GF-D8 (cell line): ENCODE measurements around the gene RNF135.
"Not testable (repeated sequence)": the region's sequence is repeated elsewhere in the genome, so short reads cannot be mapped to it uniquely, and the experiment has no call there.

Experiments used
- DNase-seq: peaks from one replicate; lab custom pipeline; 2025; lab: John Stamatoyannopoulos, UW

Gene RNF135, protein sequence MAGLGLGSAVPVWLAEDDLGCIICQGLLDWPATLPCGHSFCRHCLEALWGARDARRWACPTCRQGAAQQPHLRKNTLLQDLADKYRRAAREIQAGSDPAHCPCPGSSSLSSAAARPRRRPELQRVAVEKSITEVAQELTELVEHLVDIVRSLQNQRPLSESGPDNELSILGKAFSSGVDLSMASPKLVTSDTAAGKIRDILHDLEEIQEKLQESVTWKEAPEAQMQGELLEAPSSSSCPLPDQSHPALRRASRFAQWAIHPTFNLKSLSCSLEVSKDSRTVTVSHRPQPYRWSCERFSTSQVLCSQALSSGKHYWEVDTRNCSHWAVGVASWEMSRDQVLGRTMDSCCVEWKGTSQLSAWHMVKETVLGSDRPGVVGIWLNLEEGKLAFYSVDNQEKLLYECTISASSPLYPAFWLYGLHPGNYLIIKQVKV

DNA sequence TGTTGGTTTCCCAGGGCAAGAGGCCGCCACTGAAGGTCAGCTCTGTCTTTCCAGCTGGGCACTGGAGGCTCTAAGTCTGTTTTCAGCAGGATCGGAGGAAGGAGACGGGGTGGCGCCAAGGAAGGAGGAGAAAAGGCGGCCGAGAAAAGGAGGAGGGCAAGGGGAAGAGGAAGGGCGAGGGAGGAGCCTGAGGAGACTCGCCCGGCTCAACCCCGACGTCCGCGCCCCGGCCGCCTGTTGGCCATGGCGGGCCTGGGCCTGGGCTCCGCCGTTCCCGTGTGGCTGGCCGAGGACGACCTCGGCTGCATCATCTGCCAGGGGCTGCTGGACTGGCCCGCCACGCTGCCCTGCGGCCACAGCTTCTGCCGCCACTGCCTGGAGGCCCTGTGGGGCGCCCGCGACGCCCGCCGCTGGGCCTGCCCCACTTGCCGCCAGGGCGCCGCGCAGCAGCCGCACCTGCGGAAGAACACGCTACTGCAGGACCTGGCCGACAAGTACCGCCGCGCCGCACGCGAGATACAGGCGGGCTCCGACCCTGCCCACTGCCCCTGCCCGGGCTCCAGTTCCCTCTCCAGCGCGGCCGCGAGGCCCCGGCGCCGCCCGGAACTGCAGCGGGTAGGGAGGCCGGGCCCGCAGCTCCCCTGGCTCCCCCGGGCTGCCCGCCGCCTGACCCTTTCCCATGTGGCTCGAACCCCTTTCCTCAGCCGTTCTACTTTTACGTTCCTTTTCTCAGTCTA lies at the start of gene RNF135:
Gene RNF135 (plus strand): TSS at position 209 of the 737 bp plus-strand sequence. CDS start 35 bp downstream, at position 244.
- DNase-seq = peak; percentile 36

DNA sequence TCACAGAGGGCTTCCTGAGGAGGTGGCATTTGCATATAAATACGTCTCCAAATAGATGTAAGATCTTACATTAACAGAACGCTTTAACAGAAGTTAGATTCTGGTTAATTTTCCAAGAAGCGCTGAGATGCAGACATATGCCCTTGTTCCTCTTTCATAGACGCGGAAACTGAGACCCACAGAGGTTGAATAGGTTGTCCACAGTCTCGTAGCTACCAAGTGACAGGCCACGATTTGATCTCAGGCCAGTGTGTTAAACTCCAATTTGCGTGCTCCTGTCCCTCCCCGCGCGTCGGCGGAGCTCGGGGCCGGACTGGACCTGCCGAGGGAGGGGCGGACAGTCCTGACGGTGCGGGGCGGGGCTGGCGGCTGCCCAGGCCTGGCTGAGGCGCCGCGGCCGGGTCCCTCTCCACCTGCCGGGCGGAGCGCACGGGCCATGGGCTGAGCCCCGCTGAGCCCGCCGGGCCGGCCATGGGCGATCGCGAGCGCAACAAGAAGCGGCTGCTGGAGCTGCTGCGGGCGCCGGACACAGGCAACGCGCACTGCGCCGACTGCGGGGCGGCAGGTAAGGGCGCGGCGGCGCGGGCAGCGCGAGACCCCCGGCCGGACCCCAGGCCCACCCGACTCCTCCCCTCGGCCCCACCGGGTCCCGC lies 49.2 kb upstream of the RNF135 start, which contains the start of gene ADAP2:
Gene ADAP2 (plus strand): TSS at position 402 of the 653 bp plus-strand sequence. CDS start 70 bp downstream, at position 472.
- DNase-seq = no peak

DNA sequence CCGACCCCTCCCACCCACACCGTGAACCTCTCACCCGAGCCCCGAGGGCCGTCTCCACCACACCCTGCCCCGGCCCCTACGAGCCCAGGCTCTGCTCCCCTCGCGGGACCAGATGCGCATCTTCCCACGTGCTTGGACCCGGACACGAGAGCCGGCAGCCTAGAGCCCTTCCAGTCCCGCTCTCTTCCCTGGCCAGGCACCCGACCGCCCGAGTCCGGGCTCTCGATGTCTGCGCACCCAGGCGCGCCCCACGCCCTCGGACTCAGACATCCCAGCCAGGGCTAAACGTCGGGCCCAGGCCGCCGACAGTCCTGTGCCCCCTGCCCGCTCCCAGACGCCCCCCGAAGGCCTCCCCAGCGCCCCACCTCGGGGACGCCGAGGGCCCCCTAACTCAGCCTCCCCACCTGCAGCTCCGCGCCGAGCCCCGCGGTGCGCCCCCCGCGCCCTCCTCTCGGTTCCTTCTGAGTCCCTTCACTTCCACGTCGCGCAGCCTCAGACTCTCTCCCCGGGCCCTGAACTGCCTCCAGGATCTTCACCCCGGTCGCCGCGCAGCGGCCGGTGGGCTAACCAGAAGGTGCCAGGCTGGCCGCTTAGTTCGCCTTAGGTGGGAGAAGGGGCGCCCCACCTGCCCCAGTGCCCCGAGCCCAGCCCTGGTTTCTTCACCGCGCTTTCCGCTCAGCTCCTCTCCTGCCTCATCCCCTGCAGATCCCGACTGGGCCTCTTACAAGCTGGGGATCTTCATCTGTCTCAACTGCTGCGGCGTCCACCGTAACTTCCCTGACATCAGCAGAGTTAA lies 48.4 kb upstream of the RNF135 start:
- no peak for DNase-seq

DNA sequence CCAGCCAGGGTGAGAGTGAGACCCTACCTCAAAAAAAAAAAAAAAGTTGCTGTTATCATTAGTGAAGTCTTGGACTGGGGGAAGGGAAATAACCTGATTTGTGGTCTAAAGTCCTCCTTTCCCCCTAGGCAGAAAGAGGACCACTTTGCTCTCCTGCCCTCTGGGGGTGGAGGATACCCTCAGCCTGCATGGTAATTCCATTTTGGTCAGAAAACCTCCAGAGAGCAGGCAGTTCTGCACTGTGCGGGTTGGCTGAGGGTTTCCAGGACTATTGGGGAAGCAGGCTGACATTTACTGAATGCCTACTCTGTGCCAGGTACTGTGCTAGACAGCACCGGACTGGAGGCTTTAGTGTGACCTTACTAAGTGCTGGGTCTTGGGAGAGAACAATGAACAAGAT lies 46.5 kb upstream of the RNF135 start:
- DNase-seq = no peak

DNA sequence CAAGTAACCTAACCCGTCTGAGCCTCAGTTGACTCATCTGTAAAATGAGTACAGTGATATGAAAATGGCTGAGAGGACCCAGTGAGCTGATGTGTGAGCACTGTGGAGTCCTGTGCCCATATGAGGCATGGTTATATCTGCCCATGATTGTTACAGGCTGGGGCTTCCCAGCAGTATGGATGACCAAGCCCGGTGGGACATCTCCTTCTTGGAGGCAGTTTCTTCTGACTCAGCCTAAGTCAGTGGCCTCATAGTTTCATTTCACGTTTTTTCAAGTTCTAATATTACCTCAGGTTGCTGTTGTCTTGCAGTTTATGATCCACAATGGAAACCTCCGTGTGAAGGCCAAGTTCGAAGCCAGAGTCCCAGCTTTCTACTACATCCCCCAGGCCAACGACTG lies 44.3 kb upstream of the RNF135 start:
- DNase-seq = no peak

DNA sequence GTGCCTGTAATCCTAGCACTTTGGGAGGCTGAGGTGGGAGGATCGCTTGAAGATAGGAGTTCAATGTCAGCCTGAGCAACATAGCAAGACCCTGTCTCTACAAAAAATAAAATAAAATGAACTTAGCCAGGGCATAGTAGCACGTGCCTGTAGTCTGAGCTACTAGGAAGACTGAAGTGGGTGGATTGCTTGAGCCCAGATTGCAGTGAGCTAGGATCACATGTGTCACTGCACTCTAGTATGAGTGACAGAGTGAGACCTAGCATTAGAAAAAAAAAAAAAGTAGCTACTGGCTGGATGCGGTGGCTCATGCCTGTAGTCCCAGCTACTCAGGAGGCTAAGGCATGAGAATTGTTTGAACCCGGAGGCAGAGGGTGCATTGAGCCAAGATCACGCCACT lies 43.1 kb upstream of the RNF135 start:
- DNase-seq = no peak

DNA sequence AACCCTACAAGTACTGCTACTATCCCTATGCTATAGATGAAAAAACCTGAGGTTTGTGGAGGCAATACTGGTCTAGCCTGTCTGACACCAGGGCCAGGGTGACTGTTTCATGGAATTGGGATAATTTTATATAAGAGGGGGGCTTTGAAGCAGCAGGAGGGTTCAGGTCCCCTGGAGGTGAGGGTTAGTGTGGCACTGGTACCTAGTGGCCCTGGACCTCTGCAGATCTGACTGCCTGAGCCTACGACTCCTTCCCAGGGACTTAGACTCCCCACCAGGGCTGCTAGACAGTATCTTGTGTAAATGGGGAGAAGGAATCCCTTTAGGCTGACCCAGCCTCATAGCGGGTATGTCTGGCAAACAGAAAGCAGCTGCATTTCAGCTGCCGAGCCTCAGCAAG lies 42.3 kb upstream of the RNF135 start:
- DNase-seq = no peak

DNA sequence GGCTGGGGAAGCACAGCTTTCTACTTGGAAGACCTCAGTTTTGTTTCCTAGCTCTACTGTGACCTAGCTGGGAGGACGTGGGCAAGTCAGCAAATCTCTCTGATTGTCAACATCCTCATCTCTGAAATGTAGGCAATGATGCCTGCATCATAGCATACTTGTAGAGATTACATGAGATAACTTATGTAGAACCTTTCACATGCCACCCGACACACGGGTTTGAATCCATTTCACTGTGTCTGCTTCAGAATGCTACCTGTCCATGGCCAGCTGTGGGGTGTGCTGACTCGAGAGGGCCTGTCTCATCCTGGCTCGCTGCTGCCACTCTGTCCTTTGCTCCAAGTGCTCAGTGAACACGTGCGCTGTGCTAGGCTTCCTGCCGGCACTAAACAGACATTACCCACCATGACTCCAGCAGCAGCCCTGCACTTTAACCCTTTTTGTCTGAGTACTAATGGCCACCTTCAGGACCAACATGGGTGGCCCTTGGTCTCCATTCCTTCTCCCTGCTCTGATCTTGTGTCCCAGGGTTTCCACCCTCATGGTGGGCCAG lies 41.7 kb upstream of the RNF135 start:
- DNase-seq = no peak

DNA sequence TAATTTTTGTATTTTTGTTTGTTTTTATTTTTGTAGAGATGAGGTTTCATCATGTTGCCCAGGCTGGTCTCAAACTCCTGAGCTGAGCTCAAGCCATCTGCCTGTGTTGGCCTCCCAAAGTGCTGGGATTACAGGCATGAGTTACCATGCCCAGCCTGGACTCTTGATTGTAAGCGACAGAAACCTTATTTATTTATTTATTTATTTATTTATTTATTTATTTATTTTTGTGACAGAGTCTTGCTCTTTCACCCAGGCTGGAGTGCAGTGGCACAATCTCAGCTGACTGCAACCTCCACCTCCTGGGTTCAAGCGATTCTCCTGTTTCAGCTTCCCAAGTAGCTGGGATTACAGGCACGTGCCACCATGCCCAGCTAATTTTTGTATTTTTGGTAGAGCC lies 41.0 kb upstream of the RNF135 start:
- DNase-seq = not testable (repeated sequence)

DNA sequence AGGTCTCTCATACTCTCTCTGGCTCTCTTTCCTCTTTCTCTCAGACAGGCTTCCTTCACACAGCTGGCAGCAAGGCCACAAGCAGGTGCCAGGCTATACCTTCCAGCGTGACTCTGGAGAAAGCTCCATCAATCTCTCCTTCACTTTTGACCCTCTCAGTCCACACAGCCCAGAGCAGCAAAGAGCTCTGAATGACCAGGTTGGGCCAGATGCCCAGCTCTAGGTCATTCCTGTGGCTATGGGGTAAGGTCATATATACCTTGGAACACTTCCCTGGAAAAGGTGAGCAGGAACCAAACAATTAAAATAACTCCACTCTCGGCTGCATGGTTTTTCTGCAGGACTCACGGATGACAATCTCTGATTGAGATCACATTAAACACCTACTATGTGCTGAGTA lies 40.3 kb upstream of the RNF135 start:
- no peak for DNase-seq

DNA sequence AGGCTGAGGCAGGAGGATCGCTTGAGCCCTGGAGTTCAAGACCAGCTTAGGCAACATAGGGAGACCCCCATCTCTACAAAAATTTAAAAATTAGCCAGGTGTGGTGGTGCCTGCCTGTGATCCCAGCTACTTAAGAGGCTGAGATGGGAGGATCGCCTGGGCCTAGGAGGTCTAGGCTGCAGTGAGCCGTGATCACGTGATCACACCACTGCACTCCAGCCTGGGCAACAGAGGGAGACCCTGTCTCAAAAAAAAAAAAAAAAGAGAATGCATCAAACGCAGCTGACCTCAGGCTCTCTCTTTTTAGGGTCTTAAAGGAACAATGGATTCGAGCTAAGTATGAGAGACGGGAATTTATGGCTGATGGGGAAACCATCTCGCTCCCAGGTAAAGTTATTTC lies 39.3 kb upstream of the RNF135 start:
- not testable (repeated sequence) for DNase-seq

DNA sequence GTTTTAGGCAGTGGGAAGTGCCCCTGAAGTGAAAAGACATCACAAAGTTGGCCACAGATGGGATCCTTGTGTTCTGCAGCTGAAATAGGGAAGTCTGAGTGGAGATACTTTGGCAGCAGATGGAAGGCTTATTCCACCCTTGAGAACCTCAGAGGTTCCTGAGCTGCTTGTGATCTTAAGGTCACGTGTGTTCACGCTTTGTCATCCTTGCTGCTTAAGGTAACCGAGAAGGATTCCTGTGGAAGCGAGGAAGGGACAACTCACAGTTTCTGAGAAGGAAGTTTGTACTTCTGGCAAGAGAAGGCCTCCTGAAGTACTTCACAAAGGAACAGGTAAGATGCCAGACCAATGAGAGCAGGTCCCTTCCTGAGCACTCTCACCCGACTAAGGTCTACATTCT lies 36.9 kb upstream of the RNF135 start:
- no peak for DNase-seq

DNA sequence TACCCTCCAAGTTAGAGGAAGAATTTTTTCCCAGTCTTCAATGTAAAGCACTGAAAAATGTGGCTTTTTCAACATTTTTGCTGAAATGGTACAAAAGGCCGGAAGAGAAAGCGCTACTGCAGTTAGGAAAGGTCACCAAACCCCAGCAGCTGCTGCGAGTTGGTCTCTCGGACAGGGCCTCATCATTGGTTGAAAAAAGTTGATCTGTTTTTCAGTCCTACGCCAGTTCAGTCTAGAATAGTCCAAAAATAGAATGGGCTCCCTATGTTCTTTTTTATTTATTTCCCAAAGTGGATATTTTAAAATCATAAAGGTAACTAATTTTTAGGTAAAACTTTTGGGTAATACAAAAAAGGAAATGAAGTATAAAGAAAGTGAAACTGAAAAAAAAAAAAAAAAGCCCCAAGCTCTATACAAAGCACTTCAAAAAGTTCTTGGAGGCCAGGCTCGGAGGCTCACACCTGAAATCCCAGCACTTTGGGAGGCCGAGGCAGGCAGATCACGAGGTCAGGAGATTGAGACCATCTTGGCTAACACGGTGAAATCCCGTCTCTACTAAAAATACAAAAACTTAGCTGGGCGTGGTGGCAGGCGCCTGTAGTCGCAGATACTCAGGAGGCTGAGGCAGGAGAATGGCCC lies 31.7 kb upstream of the RNF135 start:
- DNase-seq = no peak

DNA sequence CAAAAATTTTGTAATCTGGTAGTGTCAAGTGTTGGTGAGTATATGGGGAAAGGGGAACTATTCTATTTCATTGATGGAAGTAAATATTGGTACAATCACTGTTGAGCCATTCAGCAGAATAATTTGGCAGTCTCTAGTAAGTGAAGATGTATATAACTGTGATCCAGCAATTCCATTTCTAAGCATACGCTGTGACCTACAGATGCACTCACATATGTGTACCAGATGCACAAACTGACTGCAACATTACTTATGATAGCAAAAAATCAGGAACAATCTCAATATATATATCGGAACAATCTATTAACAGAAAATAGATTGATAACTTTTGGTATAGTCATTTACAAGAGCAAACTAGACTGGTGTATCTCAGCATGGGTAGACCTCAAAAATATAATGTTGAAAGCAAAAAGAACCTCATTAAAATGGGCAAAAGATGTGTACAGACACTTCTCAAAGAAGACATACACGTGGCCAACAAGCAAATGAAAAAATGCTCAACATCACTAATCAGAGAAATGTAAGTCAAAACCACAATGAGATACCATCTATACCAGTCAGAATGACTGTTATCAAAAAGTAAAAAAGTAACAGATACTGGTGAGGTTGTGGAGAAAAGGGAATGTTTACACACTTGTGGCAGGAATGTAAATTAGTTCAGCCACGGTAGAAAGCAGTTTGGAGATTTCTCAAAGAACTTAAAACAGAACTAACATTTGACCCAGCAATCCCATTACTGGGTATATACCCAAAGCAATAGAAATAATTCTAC lies 28.3 kb upstream of the RNF135 start:
- no peak for DNase-seq

DNA sequence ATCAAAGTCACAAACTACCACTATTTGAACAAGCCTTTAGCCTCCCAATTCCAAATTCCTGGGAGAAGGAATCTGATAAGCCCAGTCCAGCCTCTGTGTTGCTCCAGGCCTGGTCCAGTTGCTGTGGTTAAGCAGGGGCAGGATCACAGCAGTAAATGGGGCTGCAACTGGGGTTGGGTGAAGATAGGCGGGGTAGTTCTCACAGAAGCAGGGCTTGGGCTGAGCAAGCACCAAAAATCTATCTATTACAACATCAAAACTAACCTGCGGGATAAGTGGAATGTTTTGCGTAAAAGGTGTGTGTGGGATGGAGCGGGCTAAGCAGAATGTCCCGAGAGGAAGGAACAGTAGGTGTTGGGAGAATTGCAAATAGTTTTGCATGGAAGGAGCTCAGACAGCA lies 23.0 kb upstream of the RNF135 start:
- no peak for DNase-seq

DNA sequence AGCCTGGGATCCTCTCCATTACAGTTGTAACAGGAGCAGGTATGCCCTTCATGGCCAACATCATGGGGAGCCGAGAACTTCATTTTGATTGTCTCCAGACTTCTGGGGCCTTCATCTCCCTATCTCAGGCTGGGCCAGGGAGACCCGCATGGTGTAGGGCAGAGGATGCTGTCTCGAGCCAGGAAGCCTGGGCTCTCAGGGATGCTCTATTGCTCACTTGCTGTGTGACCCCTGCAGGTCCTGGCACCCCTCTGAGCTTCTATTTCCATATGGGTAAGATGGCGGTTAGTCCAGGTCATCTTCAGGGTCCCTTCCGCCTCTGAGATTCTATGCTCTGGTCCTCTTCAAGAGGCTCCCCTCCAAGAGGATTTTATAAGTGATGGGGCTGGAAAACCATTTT lies 20.6 kb upstream of the RNF135 start:
- DNase-seq = no peak

DNA sequence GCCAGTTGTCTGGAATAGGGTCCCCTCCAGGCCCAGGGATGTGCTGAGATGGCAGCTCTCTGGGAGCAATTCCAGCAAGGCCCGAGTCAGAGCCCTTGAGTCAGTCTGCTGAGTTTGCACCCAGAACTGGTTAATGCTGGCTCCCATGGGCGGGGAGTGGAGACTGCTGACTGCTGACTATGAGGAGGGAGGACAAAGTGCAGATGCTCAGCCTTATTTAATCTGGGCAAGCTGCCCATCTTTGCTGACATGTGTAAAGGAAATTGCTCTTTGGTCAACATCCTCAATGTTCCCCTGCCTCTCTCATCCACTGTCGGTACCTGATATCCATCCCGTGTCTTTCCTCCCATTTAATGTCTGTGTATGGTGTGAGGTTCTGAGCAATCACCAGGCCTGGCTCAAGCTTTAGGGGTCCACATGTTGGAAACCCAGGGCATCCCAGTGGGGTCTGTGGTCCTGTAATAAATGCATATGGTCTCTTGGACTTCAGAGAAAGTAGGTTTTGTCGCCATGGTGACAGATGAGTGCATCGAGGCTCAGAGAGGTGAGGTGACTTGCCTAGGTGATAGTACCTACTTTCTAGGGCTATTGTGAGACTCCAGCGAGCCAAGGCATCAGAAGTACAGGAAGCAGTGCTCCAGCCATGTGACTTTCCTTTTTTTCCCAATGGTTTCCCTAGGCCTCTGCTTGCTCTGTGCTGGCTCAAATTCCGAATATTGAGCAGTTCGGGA lies 20.0 kb upstream of the RNF135 start:
- DNase-seq = no peak

DNA sequence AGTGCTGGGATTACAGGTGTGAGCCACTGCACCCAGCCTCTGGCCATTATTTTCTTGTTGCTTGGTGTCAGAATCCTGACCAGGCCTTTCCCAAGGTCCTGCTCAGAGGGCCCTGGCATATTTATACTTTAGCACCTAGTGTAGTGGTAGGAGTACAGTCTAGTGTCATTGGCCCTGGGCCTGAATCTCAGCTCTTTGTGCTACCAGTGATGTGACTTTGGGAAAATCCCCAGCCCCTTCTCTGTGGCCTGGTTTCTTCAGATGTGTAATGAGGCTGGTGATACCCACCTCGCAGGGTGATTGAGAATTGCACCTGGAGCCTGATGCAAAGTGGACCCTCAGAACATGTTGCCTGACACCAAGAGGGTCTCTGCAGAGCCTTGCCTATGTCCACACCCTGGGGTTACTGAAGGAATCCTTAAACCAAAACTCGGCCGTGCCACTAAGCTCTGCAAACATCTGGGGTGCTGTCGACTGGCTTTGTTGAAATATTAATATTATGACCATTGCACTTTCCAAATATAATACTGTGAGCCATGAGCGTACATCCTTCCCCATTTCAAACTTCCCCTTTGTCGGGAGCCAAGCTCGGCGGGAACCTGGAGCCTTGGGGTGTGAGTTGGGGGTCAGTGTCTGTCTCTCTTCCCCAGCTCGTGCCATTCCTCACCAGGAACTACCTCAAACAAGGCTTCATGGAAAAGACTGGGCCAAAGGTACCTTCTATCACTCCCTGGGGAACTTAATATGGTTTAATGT lies 18.0 kb upstream of the RNF135 start:
- DNase-seq = no peak
